Endothelial cell of umbilical vein (primary cell): ENCODE results near the gene SH3GL3. TPM values are rescaled to one million over a fixed set of nuclear protein-coding genes. Genes with fewer than 3 reads are reported as not detected.

Experiments used
- BruUV-seq: library from RNA; stranded (reverse); fragments of 400-500 nt; replicated peaks from 2 replicates; lab custom pipeline; 2021; lab: Mats Ljungman, UMichigan
- CTCF ChIA-PET: fragments of 300-600, 350-600 bp; sonication (Branson Sonifier 250); formaldehyde crosslinking; loops from one replicate; lab custom pipeline; 2021; ENCODE audit warnings: antibody characterized with exemption, inconsistent platforms; lab: Charles Lee
- POLR2A ChIA-PET: fragments of 300-600, 350-600 bp; sonication (Branson Sonifier 250); formaldehyde crosslinking; loops from one replicate; lab custom pipeline; 2021; ENCODE audit warnings: antibody characterized with exemption, inconsistent platforms; lab: Charles Lee
- DNase-seq: peaks from one replicate; pipeline ENCODE4 v3.0.0-alpha.2; 2011; ENCODE audit warnings: low read depth, low spot score
- FAIRE-seq: peaks from 2 replicates; lab custom pipeline; 2011; peaks lifted over from hg19 to GRCh38; lab: Jason Lieb, UNC
- H2AFZ ChIP-seq: 2 replicates; pipeline ENCODE4 v1.6.0; 2012; ENCODE audit warnings: low read depth, low read length, control low read depth, inconsistent platforms
- H3K27ac ChIP-seq: 2 replicates; pipeline ENCODE4 v1.5.1; 2011; ENCODE audit warnings: low read depth, mild to moderate bottlenecking, control low read depth, low read length, moderate library complexity; ENCODE audit not compliant: insufficient read depth
- H3K27me3 ChIP-seq, 2 experiments: 2 replicates each; pipeline versions ENCODE4 v1.6.0 to v1.6.1; 2011; ENCODE audit warnings: low read length in 2 of 2, mixed read lengths in 1 of 2; ENCODE audit not compliant: control insufficient read depth in 2 of 2, insufficient read depth in 2 of 2
- H3K36me3 ChIP-seq, 2 experiments: 2 replicates in 1 of 2; 3 replicates in 1 of 2; pipeline ENCODE4 v1.5.1; 2011; ENCODE audit warnings: low read length in 2 of 2, mild to moderate bottlenecking in 1 of 2, moderate library complexity in 1 of 2; ENCODE audit not compliant: control insufficient read depth in 2 of 2, insufficient read depth in 2 of 2; ENCODE audit errors: extremely low read depth in 1 of 2
- H3K4me1 ChIP-seq: 3 replicates; pipeline ENCODE4 v1.5.1; 2011; ENCODE audit warnings: mild to moderate bottlenecking, low read length; ENCODE audit not compliant: control insufficient read depth, insufficient read depth; ENCODE audit errors: extremely low read depth
- H3K4me2 ChIP-seq: 2 replicates; pipeline ENCODE4 v1.6.1; 2011; ENCODE audit warnings: low read length, control low read depth, mixed read lengths; ENCODE audit not compliant: insufficient read depth
- H3K4me3 ChIP-seq, 3 experiments: fragments of 200-600 bp in 1 of 3; sonication (generic), shearing (Covaris generic) in 1 of 3; replicated peaks in 1 of 3; 2 replicates each; pipeline ENCODE4 v1.5.1; 2011 to 2016; ENCODE audit warnings: control low read depth in 3 of 3, low read length in 3 of 3, mild to moderate bottlenecking in 2 of 3, inconsistent platforms in 1 of 3, low read depth in 1 of 3, moderate library complexity in 1 of 3; ENCODE audit not compliant: insufficient read depth in 1 of 3
- H3K79me2 ChIP-seq: 2 replicates; pipeline ENCODE4 v1.6.0; 2012; ENCODE audit warnings: low read length, inconsistent platforms; ENCODE audit not compliant: control insufficient read depth, insufficient read depth
- H3K9ac ChIP-seq: replicated peaks from 2 replicates; pipeline ENCODE3; 2011; ENCODE audit warnings: low read length, control low read depth; ENCODE audit not compliant: insufficient read depth; ENCODE audit errors: extremely low read depth
- H3K9me1 ChIP-seq: replicated peaks from 3 replicates; pipeline ENCODE4 v1.6.0; 2011; ENCODE audit warnings: mild to moderate bottlenecking, low read length; ENCODE audit not compliant: control insufficient read depth, insufficient read depth; ENCODE audit errors: extremely low read depth
- H3K9me3 ChIP-seq: replicated peaks from 2 replicates; pipeline ENCODE4 v1.5.1; 2012; ENCODE audit warnings: low read length, inconsistent platforms; ENCODE audit not compliant: control insufficient read depth, insufficient read depth
- H4K20me1 ChIP-seq: replicated peaks from 2 replicates; pipeline ENCODE3; 2011; ENCODE audit warnings: mild to moderate bottlenecking, low read length; ENCODE audit not compliant: control insufficient read depth, insufficient read depth; ENCODE audit errors: extremely low read depth
- EZH2 ChIP-seq: IDR thresholded peaks from 2 replicates; pipeline ENCODE4 v1.6.1; 2012; ENCODE audit warnings: borderline replicate concordance, low read depth, mild to moderate bottlenecking, moderate library complexity, low read length, inconsistent platforms; ENCODE audit not compliant: severe bottlenecking
- FOS ChIP-seq: IDR thresholded peaks from 2 replicates; pipeline ENCODE4 v1.6.1; 2011; ENCODE audit warnings: mild to moderate bottlenecking, low read length, moderate library complexity, borderline replicate concordance; ENCODE audit not compliant: insufficient read depth
- GATA2 ChIP-seq: IDR thresholded peaks from 2 replicates; pipeline ENCODE4 v1.7.0; 2011; ENCODE audit warnings: low read depth, mild to moderate bottlenecking, moderate library complexity, mixed read lengths, low read length; ENCODE audit not compliant: insufficient read length, insufficient read depth
- JUN ChIP-seq: IDR thresholded peaks from 2 replicates; pipeline ENCODE4 v1.6.1; 2011; ENCODE audit warnings: borderline replicate concordance, low read depth; ENCODE audit not compliant: insufficient read length, insufficient read depth
- MYC ChIP-seq: IDR thresholded peaks from one replicate; pipeline ENCODE4 v1.6.1; 2011; ENCODE audit warnings: mild to moderate bottlenecking, low read depth, low read length
- POLR2A ChIP-seq: IDR thresholded peaks from 2 replicates; pipeline ENCODE4 v1.6.1; 2012; ENCODE audit warnings: low read depth, mild to moderate bottlenecking, control low read depth, low read length
- POLR2AphosphoS5 ChIP-seq: IDR thresholded peaks from 2 replicates; pipeline ENCODE4 v1.6.1; 2012; ENCODE audit warnings: low read depth, mild to moderate bottlenecking, control low read depth, low read length, moderate library complexity; ENCODE audit not compliant: insufficient read depth
- dilution Hi-C: fragments of 300-500 bp; cut with MboI; formaldehyde crosslinking; loops from one replicate; pipeline ENCODE4 v1.15.0; 2019; ENCODE audit warnings: low sequenced_read_pairs; ENCODE audit not compliant: extremely low pct_ligation_motif_present
- intact Hi-C: fragments of 100-400 bp; cut with micrococcal nuclease; formaldehyde crosslinking; loops from one replicate; pipeline ENCODE4 v1.10.0; 2022
- polyA plus RNA-seq, 4 experiments: library from polyadenylated mRNA; depleted of rRNA in 3 of 4; stranded (reverse) in 3 of 4; unstranded in 1 of 4; fragments of >200 nt; gene quantifications; 2 replicates each; pipeline versions ENCODE4 v1.2.1 to v1.2.3, GENCODE V29; 2011 to 2012; ENCODE audit warnings: missing spikeins in 1 of 4
- total RNA-seq: library from RNA; stranded (reverse); gene quantifications from 2 replicates; pipeline ENCODE4 v1.2.3, GENCODE V29; 2021
- TF ChIP-seq, protein P1 (sequence below), 2 donors: IDR thresholded peaks; 1 replicate in 1 of 2; 2 replicates in 1 of 2; pipeline ENCODE4 v1.5.1; 2011; ENCODE audit warnings: low read length in 2 of 2, mild to moderate bottlenecking in 2 of 2, moderate library complexity in 2 of 2, control low read depth in 1 of 2, inconsistent platforms in 1 of 2, low read depth in 1 of 2; ENCODE audit not compliant: insufficient read depth in 1 of 2; ENCODE audit errors: extremely low read depth in 1 of 2
- TF ChIP-seq, protein P2 (sequence below): IDR thresholded peaks from 2 replicates; pipeline ENCODE4 v1.6.1; 2011; ENCODE audit not compliant: insufficient read depth, insufficient read length

The SH3GL3 gene
- total and polyA plus RNA-seq, 2 donors (not counting 3 experiments of a cell fraction or from before 2014, with no cell fraction given): not detected

DNA sequence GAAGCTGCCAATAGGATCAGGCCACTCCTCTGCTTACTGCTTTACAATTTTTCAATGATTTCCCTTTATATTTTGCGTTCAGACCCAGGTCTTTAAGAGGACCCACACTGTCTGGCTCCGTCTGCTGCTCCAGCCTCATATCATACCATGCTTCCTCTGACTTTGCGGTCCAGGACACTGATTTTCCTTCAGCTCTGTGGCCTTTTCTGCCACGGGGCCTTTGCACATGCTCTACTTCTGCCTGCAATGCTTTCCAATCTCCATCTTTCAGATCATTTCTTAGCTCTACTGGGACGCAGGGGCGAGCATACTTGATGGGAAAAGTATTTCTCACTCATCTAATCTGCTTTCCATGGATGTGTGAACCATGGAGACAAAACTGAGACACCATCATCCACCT lies 23.0 kb upstream of the SH3GL3 start:
- Histone ChIP-seq H3K36me3 (no peaks in the 10 kb centered on the region), H2AFZ (no peak overlapping the region), H4K20me1 (no peaks in the 10 kb centered on the region), H3K4me1 (no peaks in the 10 kb centered on the region), H3K4me3 (no peak overlapping the region), H3K79me2 (no peaks in the 10 kb centered on the region), H3K9me1 (no peaks in the 10 kb centered on the region), H3K27ac (no peak overlapping the region), H3K9me3 (no peaks in the 10 kb centered on the region), H3K27me3 (no peaks in the 10 kb centered on the region), H3K9ac (no peak overlapping the region), H3K4me2 (no peak overlapping the region)
- intact Hi-C loops: no loop called here
- TF ChIP-seq GATA2 (no peak), POLR2AphosphoS5 (no peak), EZH2 (no peak), MYC (no peak), JUN (no peak), FOS (no peak), POLR2A (no peak)
- TF ChIP-seq, protein P1, sequence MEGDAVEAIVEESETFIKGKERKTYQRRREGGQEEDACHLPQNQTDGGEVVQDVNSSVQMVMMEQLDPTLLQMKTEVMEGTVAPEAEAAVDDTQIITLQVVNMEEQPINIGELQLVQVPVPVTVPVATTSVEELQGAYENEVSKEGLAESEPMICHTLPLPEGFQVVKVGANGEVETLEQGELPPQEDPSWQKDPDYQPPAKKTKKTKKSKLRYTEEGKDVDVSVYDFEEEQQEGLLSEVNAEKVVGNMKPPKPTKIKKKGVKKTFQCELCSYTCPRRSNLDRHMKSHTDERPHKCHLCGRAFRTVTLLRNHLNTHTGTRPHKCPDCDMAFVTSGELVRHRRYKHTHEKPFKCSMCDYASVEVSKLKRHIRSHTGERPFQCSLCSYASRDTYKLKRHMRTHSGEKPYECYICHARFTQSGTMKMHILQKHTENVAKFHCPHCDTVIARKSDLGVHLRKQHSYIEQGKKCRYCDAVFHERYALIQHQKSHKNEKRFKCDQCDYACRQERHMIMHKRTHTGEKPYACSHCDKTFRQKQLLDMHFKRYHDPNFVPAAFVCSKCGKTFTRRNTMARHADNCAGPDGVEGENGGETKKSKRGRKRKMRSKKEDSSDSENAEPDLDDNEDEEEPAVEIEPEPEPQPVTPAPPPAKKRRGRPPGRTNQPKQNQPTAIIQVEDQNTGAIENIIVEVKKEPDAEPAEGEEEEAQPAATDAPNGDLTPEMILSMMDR (IDR thresholded peaks at IDR 0.05; ENCODE audit: extremely low read depth in 1 of 2, insufficient read depth in 1 of 2, low read depth in 1 of 2, low read length in 2 of 2): no peak
- TF ChIP-seq, protein P2, sequence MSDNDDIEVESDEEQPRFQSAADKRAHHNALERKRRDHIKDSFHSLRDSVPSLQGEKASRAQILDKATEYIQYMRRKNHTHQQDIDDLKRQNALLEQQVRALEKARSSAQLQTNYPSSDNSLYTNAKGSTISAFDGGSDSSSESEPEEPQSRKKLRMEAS: no peak
- dilution Hi-C loops: no loop called here
- no peak for DNase-seq
- POLR2A ChIA-PET: no interaction called here
- CTCF ChIA-PET: interaction anchor here (1.2 kb wide), 1 partner anchor 12 kb away, joined by 4 read pairs; no protein-coding TSS in a partner anchor
- no peak for FAIRE-seq
- BruUV-seq: no TSS peak
